Measurements from ENCODE around the gene ABHD16B. TPM values are rescaled to one million over a fixed set of nuclear protein-coding genes. Genes with fewer than 3 reads are reported as not detected.
"Not testable (repeated sequence)": the region's sequence is repeated elsewhere in the genome, so short reads cannot be mapped to it uniquely, and the experiment has no call there.

Gene ABHD16B
- total and polyA plus RNA-seq, 8 donors: 0.18 TPM; not detected in 7

- intact Hi-C loops (cut with DNase I): no loop called here
- Histone ChIP-seq H3K36me3 (peaks cover 0 to 55% of the 10 kb centered on the region in 2 donors), H3K27me3 (no peaks in the 10 kb centered on the region), H3K4me3 (no peak overlapping the region), H3K27ac (no peak overlapping the region), H3K4me1 (peaks cover 14 to 73% of the 10 kb centered on the region in 2 donors), H3K9me3 (no peaks in the 10 kb centered on the region)
- ATAC-seq (no peak), DNase-seq (no peak)
- no peak for TF ChIP-seq CTCF (IDR thresholded peaks at IDR 0.05)
Measured at GRCh38 chr20:63868264-63868663, 7.0 kb downstream of the ABHD16B start.

DNA sequence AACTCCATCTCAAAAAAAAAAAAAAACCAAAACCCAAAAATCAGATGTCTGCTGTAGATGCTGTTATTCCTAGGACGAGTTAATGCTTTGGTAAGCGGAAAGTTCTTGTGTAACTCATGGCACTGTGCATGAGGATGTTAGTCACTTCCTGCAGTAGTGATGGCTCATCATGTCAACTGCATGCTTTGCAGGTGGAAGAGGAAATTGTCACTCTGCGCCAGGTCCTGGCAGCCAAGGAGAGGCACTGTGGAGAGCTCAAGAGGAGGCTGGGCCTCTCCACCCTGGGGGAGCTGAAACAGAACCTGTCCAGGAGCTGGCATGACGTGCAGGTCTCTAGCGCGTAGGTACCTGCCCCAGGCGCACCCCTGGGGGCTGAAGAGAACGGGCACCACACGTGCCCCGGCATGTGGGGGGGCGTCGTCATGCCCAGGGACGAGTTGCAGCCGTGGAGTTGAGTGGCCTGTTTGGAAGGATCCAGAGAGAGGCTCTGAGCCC lies 12.2 kb downstream of the ABHD16B start:
- Histone ChIP-seq H3K27me3 (no peaks in the 10 kb centered on the region), H3K27ac (peak overlapping the region; percentile 68 to 94), H3K4me3 (peak overlapping the region in 1 of 2 donors; percentile 22), H3K36me3 (peaks cover 0 to 100% of the 10 kb centered on the region in 2 donors), H3K9me3 (no peaks in the 10 kb centered on the region), H3K4me1 (peaks cover 0 to 76% of the 10 kb centered on the region in 2 donors)
- TF ChIP-seq CTCF (IDR thresholded peaks at IDR 0.05): no peak
- intact Hi-C loops (cut with DNase I): no loop called here
- ATAC-seq (peak; percentile 85), DNase-seq (peak in 3 of 4 donors; percentile 31 to 87 (median 77))

- peak overlapping the region in 1 of 2 donors; percentile 94 for H3K27ac ChIP-seq
- ATAC-seq; intact Hi-C loops (cut with DNase I); H3K27me3 ChIP-seq; H3K9me3 ChIP-seq; DNase-seq: not testable (repeated sequence)
- H3K36me3 ChIP-seq: peaks cover 0 to 100% of the 10 kb centered on the region in 2 donors
- peak overlapping the region in 1 of 2 donors; percentile 22 for H3K4me3 ChIP-seq
- H3K4me1 ChIP-seq: peaks cover 0 to 70% of the 10 kb centered on the region in 2 donors
Measured at GRCh38 chr20:63874241-63874640, 12.9 kb downstream of the ABHD16B start.

DNA sequence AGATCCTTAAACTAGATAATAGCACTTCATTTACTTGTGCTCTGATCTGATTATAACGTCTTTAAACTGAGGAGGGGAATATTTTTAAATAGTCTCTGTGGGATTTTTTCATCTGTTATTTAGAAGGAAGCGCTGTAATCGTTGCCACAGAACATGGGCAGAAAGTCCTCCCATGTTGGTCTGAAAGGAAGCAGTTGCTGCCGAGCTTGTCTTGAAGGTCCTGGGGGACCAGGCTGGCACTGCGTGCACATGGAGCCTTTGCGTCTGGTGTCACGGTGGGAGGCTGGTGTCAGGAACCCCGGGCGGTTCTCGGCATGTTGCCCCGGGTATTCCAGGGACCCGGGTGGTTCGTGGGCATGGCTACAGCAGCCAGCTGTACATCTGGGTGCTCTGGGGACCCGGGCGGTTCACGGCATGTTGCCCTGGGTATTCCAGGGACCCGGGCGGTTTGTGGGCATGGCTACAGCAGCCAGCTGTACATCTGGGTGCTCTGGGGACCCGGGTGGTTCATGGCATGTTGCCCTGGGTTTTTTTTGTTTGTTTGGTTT lies 15.3 kb downstream of the ABHD16B start:
- Histone ChIP-seq H3K36me3 (peaks cover 0 to 92% of the 10 kb centered on the region in 2 donors), H3K27ac (no peak overlapping the region)

GRCh38 chr20:63877755-63878470 lies 16.6 kb downstream of the ABHD16B start:
- Histone ChIP-seq H3K36me3 (peaks cover 0 to 92% of the 10 kb centered on the region in 2 donors), H3K27me3 (no peaks in the 10 kb centered on the region), H3K4me1 (peaks cover 0 to 42% of the 10 kb centered on the region in 2 donors), H3K4me3 (no peak overlapping the region), H3K27ac (no peak overlapping the region), H3K9me3 (no peaks in the 10 kb centered on the region)
- intact Hi-C loops (cut with DNase I): no loop called here
- DNase-seq (no peak), ATAC-seq (no peak)
- TF ChIP-seq CTCF (IDR thresholded peaks at IDR 0.05): no peak

More for the DNA sequence above, 15.3 kb downstream of the ABHD16B start:
- TF ChIP-seq CTCF (IDR thresholded peaks at IDR 0.05): no peak
- no peaks in the 10 kb centered on the region for H3K27me3 ChIP-seq
- H3K9me3 ChIP-seq: no peaks in the 10 kb centered on the region
- H3K4me1 ChIP-seq: peaks cover 0 to 52% of the 10 kb centered on the region in 2 donors
- no peak overlapping the region for H3K4me3 ChIP-seq
- ATAC-seq (no peak), DNase-seq (no peak)
- intact Hi-C loops (cut with DNase I): no loop called here

All from left lung (tissue), 10 donors.